ENCODE data around the gene XYLT1. TPM values are rescaled to one million over a fixed set of nuclear protein-coding genes. Genes with fewer than 3 reads are reported as not detected.

The XYLT1 gene
- total and polyA plus RNA-seq, 2 of the 13 experiments (the other 11 are each of a cell fraction or from before 2014, with no cell fraction given), result not detected

DNA sequence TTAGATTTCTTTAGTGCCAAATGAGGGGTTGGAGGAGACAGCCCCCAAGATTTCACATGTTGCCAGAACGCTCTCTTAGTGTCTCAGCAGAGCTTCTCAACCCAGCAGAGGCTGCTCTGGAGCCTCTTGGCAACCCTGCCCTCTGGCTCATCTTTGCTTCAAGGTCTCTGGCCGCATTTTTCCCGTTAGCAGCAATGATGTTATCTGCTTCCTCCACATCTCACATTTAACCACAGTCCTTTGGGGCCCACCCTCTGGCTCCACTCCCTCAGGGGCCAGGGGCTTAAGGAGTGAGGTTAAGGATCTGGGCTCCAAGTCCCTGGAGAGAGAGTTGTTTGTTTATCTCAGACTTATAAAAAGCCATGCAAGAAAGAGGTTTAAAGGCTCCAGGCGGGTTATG is 3.3 kb upstream of the XYLT1 start (continued):
- TF ChIP-seq, protein P1, sequence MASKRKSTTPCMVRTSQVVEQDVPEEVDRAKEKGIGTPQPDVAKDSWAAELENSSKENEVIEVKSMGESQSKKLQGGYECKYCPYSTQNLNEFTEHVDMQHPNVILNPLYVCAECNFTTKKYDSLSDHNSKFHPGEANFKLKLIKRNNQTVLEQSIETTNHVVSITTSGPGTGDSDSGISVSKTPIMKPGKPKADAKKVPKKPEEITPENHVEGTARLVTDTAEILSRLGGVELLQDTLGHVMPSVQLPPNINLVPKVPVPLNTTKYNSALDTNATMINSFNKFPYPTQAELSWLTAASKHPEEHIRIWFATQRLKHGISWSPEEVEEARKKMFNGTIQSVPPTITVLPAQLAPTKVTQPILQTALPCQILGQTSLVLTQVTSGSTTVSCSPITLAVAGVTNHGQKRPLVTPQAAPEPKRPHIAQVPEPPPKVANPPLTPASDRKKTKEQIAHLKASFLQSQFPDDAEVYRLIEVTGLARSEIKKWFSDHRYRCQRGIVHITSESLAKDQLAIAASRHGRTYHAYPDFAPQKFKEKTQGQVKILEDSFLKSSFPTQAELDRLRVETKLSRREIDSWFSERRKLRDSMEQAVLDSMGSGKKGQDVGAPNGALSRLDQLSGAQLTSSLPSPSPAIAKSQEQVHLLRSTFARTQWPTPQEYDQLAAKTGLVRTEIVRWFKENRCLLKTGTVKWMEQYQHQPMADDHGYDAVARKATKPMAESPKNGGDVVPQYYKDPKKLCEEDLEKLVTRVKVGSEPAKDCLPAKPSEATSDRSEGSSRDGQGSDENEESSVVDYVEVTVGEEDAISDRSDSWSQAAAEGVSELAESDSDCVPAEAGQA (IDR thresholded peaks at IDR 0.05; ENCODE audit: low read depth), result no peak
- TF ChIP-seq, protein P1 (CRISPR knock-in tag; IDR thresholded peaks at IDR 0.05; ENCODE audit: borderline replicate concordance), result no peak
- TF ChIP-seq ZNF326 (CRISPR knock-in tag; IDR thresholded peaks at IDR 0.05; ENCODE audit: borderline replicate concordance) (no peak), JUNB (CRISPR knock-in tag; IDR thresholded peaks at IDR 0.05; ENCODE audit: borderline replicate concordance) (no peak), FIP1L1 (IDR thresholded peaks at IDR 0.05; ENCODE audit: borderline replicate concordance, insufficient read depth, low read depth, low read length) (no peak), ZNF432 (CRISPR knock-in tag; IDR thresholded peaks at IDR 0.05; ENCODE audit: borderline replicate concordance) (no peak), EED (CRISPR knock-in tag; IDR thresholded peaks at IDR 0.05) (no peak)
- TF ChIP-seq, protein P2, sequence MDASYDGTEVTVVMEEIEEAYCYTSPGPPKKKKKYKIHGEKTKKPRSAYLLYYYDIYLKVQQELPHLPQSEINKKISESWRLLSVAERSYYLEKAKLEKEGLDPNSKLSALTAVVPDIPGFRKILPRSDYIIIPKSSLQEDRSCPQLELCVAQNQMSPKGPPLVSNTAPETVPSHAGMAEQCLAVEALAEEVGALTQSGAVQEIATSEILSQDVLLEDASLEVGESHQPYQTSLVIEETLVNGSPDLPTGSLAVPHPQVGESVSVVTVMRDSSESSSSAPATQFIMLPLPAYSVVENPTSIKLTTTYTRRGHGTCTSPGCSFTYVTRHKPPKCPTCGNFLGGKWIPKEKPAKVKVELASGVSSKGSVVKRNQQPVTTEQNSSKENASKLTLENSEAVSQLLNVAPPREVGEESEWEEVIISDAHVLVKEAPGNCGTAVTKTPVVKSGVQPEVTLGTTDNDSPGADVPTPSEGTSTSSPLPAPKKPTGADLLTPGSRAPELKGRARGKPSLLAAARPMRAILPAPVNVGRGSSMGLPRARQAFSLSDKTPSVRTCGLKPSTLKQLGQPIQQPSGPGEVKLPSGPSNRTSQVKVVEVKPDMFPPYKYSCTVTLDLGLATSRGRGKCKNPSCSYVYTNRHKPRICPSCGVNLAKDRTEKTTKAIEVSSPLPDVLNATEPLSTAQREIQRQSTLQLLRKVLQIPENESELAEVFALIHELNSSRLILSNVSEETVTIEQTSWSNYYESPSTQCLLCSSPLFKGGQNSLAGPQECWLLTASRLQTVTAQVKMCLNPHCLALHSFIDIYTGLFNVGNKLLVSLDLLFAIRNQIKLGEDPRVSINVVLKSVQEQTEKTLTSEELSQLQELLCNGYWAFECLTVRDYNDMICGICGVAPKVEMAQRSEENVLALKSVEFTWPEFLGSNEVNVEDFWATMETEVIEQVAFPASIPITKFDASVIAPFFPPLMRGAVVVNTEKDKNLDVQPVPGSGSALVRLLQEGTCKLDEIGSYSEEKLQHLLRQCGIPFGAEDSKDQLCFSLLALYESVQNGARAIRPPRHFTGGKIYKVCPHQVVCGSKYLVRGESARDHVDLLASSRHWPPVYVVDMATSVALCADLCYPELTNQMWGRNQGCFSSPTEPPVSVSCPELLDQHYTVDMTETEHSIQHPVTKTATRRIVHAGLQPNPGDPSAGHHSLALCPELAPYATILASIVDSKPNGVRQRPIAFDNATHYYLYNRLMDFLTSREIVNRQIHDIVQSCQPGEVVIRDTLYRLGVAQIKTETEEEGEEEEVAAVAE (CRISPR knock-in tag; IDR thresholded peaks at IDR 0.05; ENCODE audit: borderline replicate concordance), result no peak
- TF ChIP-seq, protein P3, sequence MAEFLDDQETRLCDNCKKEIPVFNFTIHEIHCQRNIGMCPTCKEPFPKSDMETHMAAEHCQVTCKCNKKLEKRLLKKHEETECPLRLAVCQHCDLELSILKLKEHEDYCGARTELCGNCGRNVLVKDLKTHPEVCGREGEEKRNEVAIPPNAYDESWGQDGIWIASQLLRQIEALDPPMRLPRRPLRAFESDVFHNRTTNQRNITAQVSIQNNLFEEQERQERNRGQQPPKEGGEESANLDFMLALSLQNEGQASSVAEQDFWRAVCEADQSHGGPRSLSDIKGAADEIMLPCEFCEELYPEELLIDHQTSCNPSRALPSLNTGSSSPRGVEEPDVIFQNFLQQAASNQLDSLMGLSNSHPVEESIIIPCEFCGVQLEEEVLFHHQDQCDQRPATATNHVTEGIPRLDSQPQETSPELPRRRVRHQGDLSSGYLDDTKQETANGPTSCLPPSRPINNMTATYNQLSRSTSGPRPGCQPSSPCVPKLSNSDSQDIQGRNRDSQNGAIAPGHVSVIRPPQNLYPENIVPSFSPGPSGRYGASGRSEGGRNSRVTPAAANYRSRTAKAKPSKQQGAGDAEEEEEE (CRISPR knock-in tag; IDR thresholded peaks at IDR 0.05; ENCODE audit: borderline replicate concordance), result no peak

Measured in HepG2 (cell line).